ENCODE data around the gene NUP54.

Gene NUP54

GRCh38 chr4:76192236-76192635 lies 44.0 kb upstream of the NUP54 start:
- CTCF ChIA-PET: interaction anchor here (1.0 to 1.6 kb wide), 2 partner anchors 10 to 13 kb away, joined by 4 read pairs; no protein-coding TSS in a partner anchor
- no peak overlapping the region for H3K4me3 ChIP-seq (ENCODE audit: low read depth, low read length)
- TF ChIP-seq CTCF (IDR thresholded peaks at IDR 0.05; ENCODE audit: insufficient read depth, low read length, missing control alignments): no peak
- POLR2A ChIA-PET: no interaction called here
- DNase-seq (ENCODE audit: low read depth, low spot score): no peak

- CTCF ChIA-PET: interaction anchor here (0.9 to 3.8 kb wide), 4 partner anchors 8 to 315 kb away, joined by 3 to 64 read pairs (median 3); no protein-coding TSS in a partner anchor
- no peak for TF ChIP-seq CTCF (IDR thresholded peaks at IDR 0.05; ENCODE audit: insufficient read depth, low read length, missing control alignments)
These were observed 40.4 kb upstream of the NUP54 start for GRCh38 chr4:76188557-76188956.

GRCh38 chr4:76188149-76188548 lies 40.0 kb upstream of the NUP54 start:
- ChIA-PET CTCF (interaction anchor here (0.9 to 3.8 kb wide), 4 partner anchors 8 to 315 kb away, joined by 3 to 64 read pairs (median 3); no protein-coding TSS in a partner anchor), POLR2A (interaction anchor here (0.6 kb wide), 1 partner anchor 673 kb away, joined by 4 read pairs; no protein-coding TSS in a partner anchor)
- H3K4me3 ChIP-seq (ENCODE audit: low read depth, low read length): no peak overlapping the region
- TF ChIP-seq CTCF (IDR thresholded peaks at IDR 0.05; ENCODE audit: insufficient read depth, low read length, missing control alignments): no peak
- DNase-seq (ENCODE audit: low read depth, low spot score): no peak

More at GRCh38 chr4:76188557-76188956, 40.4 kb upstream of the NUP54 start:
- H3K4me3 ChIP-seq (ENCODE audit: low read depth, low read length): no peak overlapping the region
- DNase-seq (ENCODE audit: low read depth, low spot score): no peak
- POLR2A ChIA-PET: no interaction called here

DNA sequence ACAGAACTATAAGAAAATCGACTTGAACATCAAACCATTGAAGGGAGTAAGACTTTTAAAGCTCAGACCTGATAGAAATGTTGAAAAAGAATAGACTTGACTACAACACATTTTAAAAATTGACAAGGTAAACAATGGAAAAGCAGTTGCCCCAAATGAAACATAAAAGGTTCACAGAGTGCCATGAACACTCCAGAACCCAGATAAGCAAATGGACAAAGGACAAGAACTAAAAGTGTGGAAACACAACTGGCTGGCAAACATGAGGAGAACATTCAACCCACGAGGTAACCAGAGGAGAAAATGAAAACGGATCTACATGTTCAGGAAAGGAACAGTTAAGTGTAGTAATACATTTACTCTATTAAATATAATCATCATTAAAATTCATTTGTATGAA lies 39.0 kb upstream of the NUP54 start:
- TF ChIP-seq CTCF (IDR thresholded peaks at IDR 0.05; ENCODE audit: insufficient read depth, low read length, missing control alignments): no peak
- ChIA-PET CTCF (no interaction called here), POLR2A (no interaction called here)
- no peak for DNase-seq (ENCODE audit: low read depth, low spot score)
- no peak overlapping the region for H3K4me3 ChIP-seq (ENCODE audit: low read depth, low read length)

GRCh38 chr4:76182463-76182862 lies 34.3 kb upstream of the NUP54 start:
- H3K4me3 ChIP-seq (ENCODE audit: low read depth, low read length): no peak overlapping the region
- TF ChIP-seq CTCF (IDR thresholded peaks at IDR 0.05; ENCODE audit: insufficient read depth, low read length, missing control alignments): no peak
- POLR2A ChIA-PET: no interaction called here
- CTCF ChIA-PET: interaction anchor here (0.7 to 7.7 kb wide), 6 partner anchors 7 to 322 kb away, joined by 3 to 166 read pairs (median 34); partner anchors contain the start of gene SCARB2
- DNase-seq (ENCODE audit: low read depth, low spot score): no peak

DNA sequence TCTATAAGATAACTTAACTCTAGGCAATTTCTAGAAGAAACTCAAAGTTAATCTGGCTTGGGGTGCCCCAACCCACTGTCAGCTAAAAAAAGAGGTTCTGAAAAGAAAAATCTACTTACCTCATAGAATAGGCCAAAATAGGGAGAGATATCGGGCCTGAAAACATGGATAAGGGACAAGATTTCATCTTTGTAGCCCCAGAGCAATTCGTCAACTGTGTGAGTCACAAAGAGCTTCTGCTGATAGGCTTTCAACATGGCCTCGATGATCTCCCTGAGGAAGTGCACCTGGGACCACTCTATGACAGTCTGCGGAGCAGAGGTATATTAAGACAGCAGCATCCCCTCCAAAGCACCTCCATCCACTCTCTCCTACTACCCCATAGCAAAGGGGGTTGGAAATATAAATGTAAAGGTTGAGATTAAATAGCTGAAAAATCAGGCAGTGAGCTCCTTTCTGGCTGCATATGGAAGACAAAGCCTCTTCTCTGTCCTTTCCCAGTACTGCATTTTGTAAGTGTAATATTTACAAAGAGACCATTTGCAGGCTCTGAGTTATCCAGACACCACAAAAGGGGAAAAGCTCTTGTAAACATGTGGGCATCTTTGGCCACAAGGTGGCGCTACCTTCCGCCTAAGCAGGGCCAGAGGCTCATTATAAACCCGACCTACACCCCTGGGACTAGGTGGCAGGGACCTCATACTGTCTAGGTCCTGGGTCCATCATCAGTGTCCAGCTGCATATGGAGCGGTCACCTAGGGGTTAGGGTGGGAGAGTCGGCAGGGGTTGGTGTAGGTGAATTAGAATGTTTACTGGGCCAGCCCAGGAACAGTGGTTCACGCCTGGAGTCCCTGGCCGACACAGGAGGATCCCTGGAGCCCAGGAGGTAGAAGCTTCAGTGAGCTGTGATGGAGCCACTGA lies 31.5 kb upstream of the NUP54 start:
- ChIA-PET POLR2A (interaction anchor here (1.0 kb wide), 1 partner anchor 23 kb away, joined by 4 read pairs; no protein-coding TSS in a partner anchor), CTCF (interaction anchor here (0.6 to 7.7 kb wide), 66 partner anchors 9 to 1129 kb away, joined by 3 to 166 read pairs (median 5); partner anchors contain the start of genes CCDC158, NUP54, SCARB2 and SHROOM3)

More for the DNA sequence above, 31.5 kb upstream of the NUP54 start:
- DNase-seq (ENCODE audit: low read depth, low spot score): no peak
- TF ChIP-seq CTCF (IDR thresholded peaks at IDR 0.05; ENCODE audit: insufficient read depth, low read length, missing control alignments): peak; percentile 86
- no peak overlapping the region for H3K4me3 ChIP-seq (ENCODE audit: low read depth, low read length)

Measured in AG04449 (cell line).